ENCODE data around the gene HEPACAM2.

Gene HEPACAM2

DNA sequence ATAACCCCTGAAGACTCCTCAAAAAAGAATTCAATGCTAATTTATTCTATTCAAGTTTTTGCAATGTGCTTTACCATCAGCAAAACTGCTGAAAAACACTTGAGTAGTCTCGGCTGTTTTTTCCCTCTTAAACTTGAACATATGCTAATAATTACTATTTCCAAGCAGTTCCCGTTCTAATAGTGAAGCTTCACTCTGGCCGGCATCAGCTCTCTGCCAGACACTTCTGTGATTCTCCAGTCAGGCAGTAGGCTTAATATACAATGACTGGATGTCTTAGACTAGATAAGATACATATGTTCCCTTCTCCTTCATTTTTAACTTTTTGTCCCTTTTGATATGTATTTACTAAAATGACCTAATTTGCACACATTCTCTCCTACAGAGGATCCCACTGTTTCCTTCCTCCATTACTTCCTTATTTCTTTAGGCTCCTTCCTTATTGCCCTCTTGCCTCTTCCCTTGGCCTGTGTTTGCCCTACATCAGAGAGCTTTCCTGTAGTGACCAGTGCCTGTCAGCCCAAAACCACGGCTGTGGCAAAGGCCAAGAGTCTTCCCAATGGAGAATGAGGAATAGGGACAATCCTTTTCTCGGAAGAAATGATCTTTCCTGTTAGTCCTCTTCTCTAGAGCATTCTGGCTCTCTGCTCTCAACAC lies 23.5 kb downstream of the HEPACAM2 start:
- DNase-seq = no peak

DNA sequence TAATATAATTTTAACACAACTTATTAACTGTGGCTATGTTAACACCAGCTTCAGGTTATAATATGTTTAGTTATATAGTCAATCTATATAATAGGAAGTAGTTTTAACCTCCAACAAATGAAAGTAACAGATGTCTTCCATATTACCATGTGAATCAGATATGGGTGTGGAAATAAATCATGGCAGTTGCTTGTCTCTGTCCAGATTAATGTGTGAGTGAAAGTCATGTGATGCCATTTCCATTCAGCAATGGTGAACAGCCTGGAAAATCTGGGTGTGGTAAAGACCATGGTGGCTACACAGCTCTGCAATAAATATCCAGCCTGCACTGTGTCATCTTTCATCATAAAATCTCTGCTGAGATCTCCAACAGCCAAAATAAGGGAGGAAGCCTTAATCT lies 27.8 kb downstream of the HEPACAM2 start:
- no peak for DNase-seq

DNA sequence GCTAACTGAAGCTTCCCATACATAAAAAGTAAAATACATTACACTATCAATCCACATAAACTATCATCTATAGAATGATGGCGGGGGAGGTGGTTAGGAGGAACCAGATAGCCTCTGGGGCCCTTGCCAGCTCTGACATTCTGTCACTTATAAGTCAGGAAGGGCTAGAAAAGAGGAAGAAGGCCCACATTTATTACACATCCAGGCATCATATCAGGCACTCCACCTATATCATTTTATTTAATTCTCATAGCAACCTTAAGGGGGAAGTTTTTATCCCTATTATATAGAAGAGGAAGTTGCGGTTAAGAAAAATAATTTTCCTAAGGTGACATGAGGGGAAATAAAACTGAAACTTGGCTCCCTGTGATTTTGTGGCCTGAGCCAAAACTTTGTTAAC lies 29.9 kb downstream of the HEPACAM2 start:
- no peak for DNase-seq

DNA sequence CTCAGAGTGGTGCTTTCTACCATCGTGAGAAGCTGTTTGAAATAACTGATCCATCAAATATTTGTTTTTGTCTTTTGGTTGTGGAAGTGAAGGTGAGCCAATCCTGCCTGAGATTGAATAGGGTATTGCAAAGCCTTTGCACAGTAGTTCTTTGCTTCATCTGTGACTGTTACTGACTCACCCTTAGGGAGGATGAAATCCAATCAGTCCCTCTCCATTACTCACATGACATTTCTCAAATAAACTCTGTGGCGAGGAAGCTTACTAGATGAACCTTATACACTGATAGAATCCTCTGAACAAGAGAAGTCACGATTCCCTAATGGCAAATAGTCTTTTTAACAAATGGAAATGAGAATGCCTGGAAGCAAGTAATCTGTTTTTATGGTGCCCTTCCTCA lies 31.9 kb downstream of the HEPACAM2 start:
- no peak for DNase-seq

GRCh38 chr7:93188870-93189634 lies 37.2 kb downstream of the HEPACAM2 start:
- no peak for DNase-seq

GRCh38 chr7:93185303-93186027 lies 40.8 kb downstream of the HEPACAM2 start:
- no peak for DNase-seq

DNA sequence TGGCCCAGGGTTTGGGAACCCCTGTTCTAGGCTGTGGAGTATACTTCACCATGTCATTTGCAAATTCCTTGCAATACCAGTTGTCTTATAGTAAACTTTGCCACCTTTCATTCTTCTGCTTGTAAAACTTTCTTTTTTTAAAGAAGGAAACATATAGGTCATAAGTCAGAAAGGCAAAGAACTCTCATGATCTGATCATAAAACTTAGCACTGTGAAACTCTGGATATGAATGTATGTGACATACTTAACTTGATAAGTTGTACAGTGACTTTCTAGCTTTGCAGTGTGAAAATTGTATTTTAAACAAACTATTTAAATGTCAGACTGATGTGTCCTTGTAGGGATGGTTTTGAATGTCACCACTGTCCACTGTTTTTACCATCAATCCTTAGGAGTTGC lies 47.1 kb downstream of the HEPACAM2 start:
- no peak for DNase-seq

DNA sequence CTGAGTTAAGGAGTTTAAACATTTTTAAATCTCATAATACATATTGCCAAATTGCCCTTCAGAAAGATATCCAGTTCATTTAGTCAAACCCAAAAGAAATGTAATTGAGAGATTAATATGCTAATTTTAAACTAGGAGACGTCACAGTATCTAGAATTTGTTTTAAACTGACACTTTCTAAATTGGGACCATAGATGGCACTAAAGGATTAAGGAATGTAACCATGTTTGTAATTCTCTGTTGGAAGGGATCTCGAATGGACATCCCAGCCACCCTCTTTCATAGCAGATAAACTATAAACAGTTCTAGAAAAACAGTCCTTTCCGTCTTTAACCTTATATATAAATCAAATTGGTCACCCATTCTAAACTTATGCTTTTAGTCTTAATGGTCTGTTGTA lies 48.1 kb downstream of the HEPACAM2 start:
- DNase-seq = no peak

- no peak for DNase-seq
These were observed 49.2 kb downstream of the HEPACAM2 start for GRCh38 chr7:93176992-93177580.

GRCh38 chr7:93175219-93175618 lies 51.0 kb downstream of the HEPACAM2 start:
- no peak for DNase-seq

DNA sequence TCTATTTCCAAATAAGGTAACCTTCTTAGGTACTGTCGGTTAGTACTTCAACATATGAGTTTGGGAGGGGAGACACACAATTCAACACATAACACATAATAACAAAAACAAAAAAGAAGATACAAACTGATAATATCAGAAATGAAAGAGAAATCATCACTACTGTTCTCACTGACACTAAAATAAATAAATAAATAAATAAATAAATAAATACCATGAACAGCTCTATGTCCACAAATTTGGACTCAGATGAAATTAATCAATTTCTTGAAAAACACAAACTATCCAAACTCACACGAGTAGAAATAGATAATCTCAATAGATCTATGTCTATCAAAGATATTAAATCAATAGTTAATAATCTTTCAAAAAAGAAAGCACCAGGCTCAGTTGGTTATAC lies 53.6 kb downstream of the HEPACAM2 start:
- DNase-seq = no peak

- DNase-seq = no peak
These were observed 54.6 kb downstream of the HEPACAM2 start for GRCh38 chr7:93171606-93172226.

GRCh38 chr7:93165447-93165846 lies 60.8 kb downstream of the HEPACAM2 start:
- no peak for DNase-seq

DNA sequence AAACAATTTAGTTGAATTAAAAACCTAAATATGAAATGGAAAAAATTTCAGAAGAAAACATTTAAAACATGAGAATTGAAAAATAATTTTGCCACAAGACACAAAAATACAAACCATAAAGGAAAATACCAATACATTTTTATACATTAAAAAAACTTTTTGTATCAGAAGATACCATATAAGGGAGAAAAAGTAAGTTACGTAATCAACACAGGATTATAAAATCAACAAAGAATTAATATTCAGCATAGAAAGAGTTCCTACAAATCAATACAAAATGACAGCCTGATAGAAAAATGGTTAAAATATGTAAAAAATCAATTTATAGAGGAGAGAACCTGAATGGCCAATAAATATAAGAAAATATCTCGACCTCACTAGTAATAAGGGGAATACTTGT lies 61.5 kb downstream of the HEPACAM2 start:
- DNase-seq = no peak

DNA sequence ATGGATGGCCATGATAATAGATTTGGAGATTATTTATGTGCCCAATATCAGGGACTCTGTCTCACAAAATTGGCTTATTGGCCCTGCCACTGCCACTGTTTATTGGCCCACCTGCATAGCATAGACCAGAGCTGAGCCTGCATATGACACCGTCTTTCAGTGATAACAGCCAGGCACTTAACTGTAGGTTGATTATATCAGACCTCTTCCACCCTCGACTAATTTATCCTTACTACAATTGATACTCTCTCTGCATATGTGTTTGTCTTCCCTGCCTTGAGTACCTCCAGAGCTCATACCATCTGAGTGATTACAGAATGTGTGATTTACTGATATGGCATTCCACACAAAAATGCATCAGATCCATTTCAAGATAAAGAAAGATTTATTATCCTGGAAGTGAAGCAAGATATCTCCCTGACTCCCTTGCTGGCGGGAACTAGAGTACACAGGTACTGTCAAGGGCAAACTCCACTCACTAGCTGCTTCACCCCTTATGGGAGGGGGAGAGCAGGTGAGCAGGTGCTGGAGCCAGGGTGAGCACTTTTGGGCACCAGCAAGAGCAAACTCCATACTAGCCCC lies 65.0 kb downstream of the HEPACAM2 start:
- no peak for DNase-seq

GRCh38 chr7:93160410-93160809 lies 65.9 kb downstream of the HEPACAM2 start:
- no peak for DNase-seq

GRCh38 chr7:93159490-93159889 lies 66.8 kb downstream of the HEPACAM2 start:
- DNase-seq = no peak

DNA sequence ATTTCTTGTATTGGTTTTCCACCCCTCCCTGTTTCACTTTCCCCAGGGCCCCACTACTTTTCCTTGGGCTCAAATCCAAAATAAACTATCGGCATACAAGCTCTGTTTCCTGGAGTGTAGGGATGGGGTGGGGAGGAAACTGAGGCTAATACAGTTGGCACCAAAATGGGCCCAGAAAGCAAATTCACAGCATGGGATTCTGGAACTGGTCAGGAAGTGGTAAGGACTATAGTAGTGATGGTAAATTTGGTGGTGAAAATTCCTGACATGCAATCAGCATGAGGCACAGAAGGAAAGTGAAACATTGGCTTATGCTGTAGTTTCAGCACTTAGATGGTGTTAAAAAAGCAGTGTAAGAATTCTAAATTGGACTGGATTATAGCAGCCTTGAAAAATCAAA lies 69.4 kb downstream of the HEPACAM2 start:
- DNase-seq = no peak

DNA sequence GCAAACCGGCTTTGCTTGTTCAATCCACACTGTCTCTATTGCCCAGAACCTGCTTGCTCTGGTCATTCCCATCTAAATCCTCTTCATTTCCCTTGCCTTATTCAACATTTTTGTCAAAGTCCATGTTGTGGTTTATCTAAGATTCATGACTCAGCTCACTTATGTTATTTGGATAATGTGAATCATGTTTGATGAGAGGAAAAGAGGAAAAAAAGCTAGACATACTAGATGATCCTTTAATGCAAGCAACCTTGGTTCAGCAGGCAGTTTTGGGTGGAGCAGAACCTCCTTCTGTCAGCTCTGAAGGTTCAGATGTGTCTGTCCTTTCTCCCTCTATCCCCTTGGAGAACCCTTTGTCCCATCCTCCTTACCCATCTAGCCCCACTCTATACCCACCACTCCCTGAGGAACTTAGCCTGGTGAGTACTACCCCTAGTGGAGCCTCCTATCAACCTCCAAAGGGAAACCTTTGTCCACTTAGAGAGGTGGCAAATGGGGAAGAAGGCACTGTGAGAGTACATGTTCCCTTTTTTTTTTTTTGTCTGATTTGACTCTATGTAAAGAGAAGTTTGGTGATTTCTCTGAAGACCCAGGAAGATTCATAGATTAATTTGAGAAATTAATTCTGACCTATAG lies 76.0 kb downstream of the HEPACAM2 start:
- no peak for DNase-seq

GRCh38 chr7:93148727-93149126 lies 77.5 kb downstream of the HEPACAM2 start:
- no peak for DNase-seq

- DNase-seq = no peak
These were observed 78.1 kb downstream of the HEPACAM2 start, which contains the start of gene SAMD9L for GRCh38 chr7:93148144-93148543. Gene SAMD9L, minus strand, starts transcription at chr7:93148385. Its CDS starts 12,414 bp downstream, at chr7:93135971.

DNA sequence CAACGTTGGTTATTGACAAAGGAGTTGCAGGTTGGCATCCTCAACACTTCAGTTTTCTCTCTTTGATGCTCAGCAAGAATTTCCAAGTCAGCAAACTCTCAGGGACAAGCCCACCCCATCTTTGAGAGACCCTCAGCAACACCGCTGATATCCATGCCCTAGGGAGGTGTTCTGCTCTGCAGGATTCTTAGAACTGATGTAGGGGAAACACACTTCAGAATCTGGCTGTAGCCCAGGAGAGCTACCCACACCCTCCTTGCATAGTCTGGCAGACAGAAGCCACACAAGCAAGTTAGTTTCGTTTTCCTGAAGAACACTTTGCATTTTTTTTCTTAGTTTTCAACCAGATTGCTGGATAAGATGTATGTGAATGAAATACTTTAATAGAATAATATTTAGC lies 78.9 kb downstream of the HEPACAM2 start:
- peak in 1 of 2 donors; percentile 16 for DNase-seq
